NCI-H446 treated with DMSO at 0.1 percent for 48 hours (cell line): ENCODE data around the gene KIN.
"Not testable (repeated sequence)": the region's sequence is repeated elsewhere in the genome, so short reads cannot be mapped to it uniquely, and the experiment has no call there.

Experiments
- DNase-seq: peaks from one replicate; lab custom pipeline; 2025; lab: John Stamatoyannopoulos, UW

Gene KIN, protein sequence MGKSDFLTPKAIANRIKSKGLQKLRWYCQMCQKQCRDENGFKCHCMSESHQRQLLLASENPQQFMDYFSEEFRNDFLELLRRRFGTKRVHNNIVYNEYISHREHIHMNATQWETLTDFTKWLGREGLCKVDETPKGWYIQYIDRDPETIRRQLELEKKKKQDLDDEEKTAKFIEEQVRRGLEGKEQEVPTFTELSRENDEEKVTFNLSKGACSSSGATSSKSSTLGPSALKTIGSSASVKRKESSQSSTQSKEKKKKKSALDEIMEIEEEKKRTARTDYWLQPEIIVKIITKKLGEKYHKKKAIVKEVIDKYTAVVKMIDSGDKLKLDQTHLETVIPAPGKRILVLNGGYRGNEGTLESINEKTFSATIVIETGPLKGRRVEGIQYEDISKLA

GRCh38 chr10:7787857-7788638 lies at the start of gene KIN, which contains the start of gene ATP5F1C:
Gene KIN, minus strand, starts transcription at chr10:7787993. Its CDS starts 60 bp downstream, at chr10:7787933.
Gene ATP5F1C, plus strand, starts transcription at chr10:7788177. Its CDS starts 31 bp downstream, at chr10:7788208.
- peak; percentile 87 for DNase-seq

DNA sequence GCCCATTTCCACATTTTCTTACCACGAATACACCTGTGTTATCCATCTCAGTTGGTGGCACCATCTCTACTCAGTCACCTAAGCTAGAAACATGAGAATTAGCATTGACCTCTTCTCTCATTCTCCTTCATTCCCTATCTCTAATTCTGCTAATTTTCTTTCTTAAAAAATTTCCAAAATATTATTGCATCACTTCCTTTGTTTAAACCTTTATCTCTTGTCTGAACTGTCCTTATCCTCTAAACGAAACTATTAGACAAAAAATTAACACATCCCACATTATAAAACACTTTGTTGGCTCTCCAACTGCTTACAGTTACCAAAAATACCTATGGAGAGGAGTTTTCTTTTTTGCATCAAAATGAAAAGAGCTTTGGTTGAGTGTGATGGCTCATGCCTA lies 48.8 kb upstream of the KIN start:
- DNase-seq: no peak

- no peak for DNase-seq
Observed at GRCh38 chr10:7834262-7834661, 46.5 kb upstream of the KIN start.

- DNase-seq: no peak
Observed at GRCh38 chr10:7833210-7833609, 45.4 kb upstream of the KIN start.

GRCh38 chr10:7832060-7832459 lies 44.3 kb upstream of the KIN start:
- DNase-seq: no peak

DNA sequence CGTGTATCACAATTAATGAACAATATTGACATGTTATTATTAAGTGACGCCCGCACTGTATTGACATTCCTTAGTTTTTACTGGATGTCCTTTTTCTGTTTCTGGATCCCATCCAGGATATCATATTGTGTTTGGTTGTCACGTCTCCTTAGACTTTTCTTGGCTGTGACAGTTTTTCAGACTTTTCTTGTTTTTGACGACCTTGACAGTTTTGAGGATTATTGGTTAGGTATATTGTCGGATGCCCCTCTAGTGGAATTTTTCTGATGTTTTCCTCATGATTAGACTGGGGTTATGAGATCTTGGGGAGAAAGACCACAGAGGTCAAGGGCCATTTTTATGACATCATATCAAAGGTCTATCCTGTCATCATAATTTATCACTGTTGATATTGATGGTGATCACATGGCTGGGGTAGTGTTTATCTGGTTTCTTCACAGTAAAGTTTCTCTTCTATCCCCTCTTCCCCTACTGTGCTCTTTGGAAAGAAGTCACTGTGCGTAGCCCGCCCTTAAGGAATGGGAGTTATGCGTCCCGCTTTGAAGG lies 41.6 kb upstream of the KIN start:
- DNase-seq: no peak

DNA sequence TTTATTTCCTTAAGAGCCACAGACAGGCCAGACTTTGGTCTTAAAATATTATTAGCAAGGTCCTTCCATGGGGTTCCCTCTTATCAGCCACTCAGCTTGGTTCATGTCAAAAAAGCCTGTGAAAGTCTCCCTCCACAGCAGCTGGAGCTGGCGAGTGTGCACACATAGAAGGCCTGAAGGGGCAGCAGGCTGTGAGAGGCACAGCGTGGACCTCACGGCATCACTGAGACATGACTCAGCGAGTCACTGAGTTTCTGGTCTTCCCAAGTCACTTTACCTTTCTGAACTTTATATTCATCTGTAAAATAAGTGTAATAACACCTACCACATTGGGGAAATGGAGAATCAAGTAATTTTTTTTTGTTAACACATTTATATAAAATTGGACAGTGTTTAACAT lies 39.2 kb upstream of the KIN start:
- DNase-seq: no peak

DNA sequence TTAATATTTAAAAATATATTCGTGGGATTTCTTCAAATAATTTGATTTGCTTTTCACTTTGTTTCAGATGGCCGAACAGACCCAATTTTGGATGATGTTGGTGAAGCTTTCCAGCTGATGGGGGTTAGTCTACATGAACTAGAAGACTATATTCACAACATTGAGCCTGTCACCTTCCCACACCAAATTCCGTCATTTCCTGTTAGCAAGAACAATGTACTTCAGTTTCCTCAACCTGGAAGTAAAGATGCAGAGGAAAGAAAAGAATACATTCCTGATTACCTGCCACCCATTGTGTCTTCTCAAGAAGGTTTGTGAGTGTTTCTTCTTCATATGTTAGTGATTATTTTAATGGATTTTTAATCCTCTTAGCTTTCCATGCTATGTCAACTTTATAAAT lies 36.5 kb upstream of the KIN start:
- no peak for DNase-seq

DNA sequence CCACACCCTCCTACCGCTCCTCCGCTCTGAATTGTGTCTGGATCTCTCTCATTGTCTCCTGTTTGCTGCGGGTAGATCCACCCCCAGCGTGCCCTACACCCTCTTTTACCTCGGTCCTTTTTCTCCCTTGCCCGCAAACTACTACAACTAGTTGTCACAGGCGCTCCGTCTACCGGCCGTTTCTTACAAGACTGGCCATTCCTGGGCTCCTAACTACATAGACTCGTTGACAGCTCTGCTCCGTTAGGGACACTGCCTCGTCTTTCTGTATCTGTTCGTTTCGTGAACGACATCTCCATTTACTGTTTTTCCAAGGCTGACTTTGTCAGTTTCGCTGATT lies 31.3 kb upstream of the KIN start:
- DNase-seq: no peak

DNA sequence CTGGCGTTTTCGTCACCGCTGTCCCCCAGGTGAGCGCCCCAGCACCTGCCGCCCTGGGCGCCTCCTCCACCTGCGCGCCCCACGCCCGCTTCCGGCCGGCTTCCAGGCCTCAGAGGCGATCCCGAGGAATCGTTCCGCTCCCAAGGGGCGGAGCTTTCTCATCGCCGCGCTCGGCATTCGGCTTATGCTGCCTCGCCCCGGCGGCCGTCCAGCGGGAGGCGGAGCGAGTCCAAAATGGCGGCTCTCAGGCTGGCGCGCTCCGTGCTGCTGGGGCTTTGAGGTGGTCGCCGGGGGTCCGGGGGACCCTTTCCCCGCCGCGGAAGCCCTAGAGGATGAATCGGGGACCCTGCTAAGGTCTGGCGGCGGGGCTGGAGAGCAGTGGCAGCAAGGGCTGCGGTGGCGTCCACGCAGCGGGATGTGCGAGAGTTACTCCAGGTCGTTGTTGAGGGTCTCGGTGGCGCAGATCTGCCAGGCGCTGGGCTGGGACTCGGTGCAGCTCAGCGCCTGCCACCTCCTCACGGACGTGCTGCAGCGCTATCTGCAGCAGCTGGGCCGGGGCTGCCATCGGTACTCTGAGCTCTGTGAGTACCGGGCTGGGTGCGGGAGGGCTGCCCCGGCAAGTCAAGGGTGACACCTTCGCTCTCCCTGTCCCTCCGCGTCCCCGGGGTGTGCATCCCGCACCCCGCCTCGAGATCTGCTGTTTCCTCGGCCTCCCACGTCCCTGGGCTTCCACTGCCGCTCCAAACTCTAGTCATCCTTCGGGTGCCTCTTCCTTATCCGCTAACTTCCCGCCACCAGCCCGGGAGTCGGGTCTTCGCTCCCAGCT lies 30.7 kb upstream of the KIN start, which contains the start of gene TAF3:
Gene TAF3, plus strand, starts transcription at position 211 of the 826 bp plus-strand sequence. Its CDS starts 205 bp downstream, at position 416.
- peak; percentile 54 for DNase-seq

GRCh38 chr10:7817984-7818294 lies 30.1 kb upstream of the KIN start:
- no peak for DNase-seq

GRCh38 chr10:7817576-7817975 lies 29.8 kb upstream of the KIN start:
- no peak for DNase-seq

- DNase-seq: no peak
Observed at GRCh38 chr10:7813481-7813880, 25.7 kb upstream of the KIN start.

DNA sequence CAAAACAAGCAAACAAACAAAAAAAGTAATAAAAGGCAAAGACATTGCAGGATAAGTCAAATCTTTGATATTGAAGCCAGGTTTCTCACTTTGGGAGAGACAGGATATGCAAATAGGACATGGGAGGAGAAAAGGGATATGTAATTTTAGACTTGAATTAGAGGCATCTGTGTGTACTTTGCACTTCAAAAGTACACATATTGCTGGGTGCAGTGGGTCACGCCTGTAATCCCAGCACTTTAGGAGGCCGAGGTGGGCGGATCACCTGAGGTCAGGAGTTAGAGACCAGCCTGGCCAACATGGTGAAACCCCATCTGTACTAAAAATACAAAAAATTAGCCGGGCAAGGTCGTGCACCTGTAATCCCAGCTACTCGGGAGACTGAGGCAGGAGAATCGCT lies 23.9 kb upstream of the KIN start:
- DNase-seq: not testable (repeated sequence)

- no peak for DNase-seq
Observed at GRCh38 chr10:7811000-7811399, 23.2 kb upstream of the KIN start.

- DNase-seq: no peak
Observed at GRCh38 chr10:7810443-7810842, 22.6 kb upstream of the KIN start.

DNA sequence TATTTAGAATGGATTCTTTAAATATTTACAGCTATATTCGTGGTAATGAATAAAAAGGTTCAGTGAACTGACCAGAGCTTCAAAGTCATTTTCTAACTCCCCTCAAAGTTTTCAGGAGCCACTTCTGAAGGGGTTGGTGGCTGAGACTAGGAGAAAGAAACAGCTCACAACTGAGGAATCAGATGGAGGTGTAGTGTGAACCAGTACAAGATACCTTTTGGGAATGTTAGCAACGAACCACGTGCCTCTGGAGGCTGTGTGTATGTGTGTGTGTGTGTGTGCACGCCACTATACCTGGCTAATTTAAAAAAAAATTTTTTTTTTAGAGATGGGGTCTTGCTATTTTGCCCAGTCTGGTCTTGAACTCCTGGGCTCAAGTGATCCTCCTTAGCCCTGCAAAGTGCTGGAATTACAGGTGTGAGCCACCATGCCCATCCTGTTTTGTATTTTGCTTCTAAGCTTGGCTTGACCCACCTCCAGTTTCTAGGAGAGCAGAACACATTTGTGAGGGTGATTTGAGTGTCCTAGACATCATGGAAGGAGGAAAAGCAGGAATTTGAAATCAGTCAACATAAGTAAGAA lies 21.0 kb upstream of the KIN start:
- no peak for DNase-seq

DNA sequence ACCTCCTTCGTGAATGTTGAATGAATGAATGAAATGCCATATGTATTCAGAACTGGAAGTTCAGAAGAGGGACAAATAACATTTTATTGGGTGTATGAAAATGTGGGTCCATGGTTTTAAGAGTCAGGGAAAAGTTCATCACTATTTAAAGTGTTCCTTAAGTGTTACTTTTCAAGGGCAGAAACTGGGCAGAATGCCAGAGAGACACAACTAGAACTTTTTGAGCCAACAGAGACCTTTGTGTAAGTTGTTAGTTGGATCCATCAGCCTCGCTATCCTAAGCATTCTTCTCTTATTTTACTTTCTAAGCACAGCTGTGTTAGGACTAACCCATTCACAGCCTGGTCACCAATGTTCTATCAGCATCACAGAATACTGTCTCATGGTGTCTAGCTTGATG lies 16.9 kb upstream of the KIN start:
- no peak for DNase-seq

GRCh38 chr10:7804216-7804615 lies 16.4 kb upstream of the KIN start:
- DNase-seq: no peak

- no peak for DNase-seq
Observed at GRCh38 chr10:7802606-7803005, 14.8 kb upstream of the KIN start.

GRCh38 chr10:7797582-7797981 lies 9.8 kb upstream of the KIN start:
- DNase-seq: no peak

DNA sequence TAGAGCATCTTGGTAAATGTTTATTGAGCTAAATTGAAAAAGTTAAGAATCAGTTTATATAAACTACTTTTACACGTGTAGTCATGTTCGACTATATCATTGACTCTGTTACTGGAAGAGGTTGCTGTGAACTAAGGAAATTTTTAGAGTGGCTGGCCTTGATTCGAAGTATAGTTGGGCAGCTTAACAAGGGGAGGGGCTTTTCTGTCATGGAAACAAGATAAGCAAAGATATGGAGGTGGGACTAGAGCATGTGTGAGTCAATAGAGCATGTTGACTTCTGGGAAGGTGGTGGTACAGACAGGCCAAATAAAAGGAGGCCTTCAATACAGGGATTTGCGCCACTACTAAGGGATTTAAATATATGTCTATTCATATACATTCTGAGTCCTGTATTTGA lies 7.8 kb upstream of the KIN start:
- no peak for DNase-seq
